Suprapubic skin (tissue), 4 donors: ENCODE results near the gene RNF150. TPM values are rescaled to one million over a fixed set of nuclear protein-coding genes. Genes with fewer than 3 reads are reported as not detected.
A peak's percentile ranks its signal among the peaks of the same experiment; 100 is the strongest.
"Not testable (repeated sequence)": the region's sequence is repeated elsewhere in the genome, so short reads cannot be mapped to it uniquely, and the experiment has no call there.

Source experiments
- DNase-seq, 2 donors: peaks; one replicate each; pipeline ENCODE4 v3.0.0-alpha.2; 2019; ENCODE audit warnings: low spot score in 2 of 2
- H3K27ac ChIP-seq: fragments of 200-600 bp; sonication (generic); one replicate; pipeline ENCODE4 v1.5.1; 2019
- H3K27me3 ChIP-seq: fragments of 200-600 bp; sonication (generic); one replicate; pipeline ENCODE4 v1.5.1; 2019
- H3K36me3 ChIP-seq: fragments of 200-600 bp; sonication (generic); one replicate; pipeline ENCODE4 v1.5.1; 2019
- H3K4me1 ChIP-seq: fragments of 200-600 bp; sonication (generic); one replicate; pipeline ENCODE4 v1.5.1; 2019
- H3K4me3 ChIP-seq: fragments of 200-600 bp; sonication (generic); one replicate; pipeline ENCODE4 v1.5.1; 2019; ENCODE audit warnings: mild to moderate bottlenecking
- H3K9me3 ChIP-seq: fragments of 200-600 bp; sonication (generic); one replicate; pipeline ENCODE4 v1.5.1; 2019
- EP300 ChIP-seq: sonication (generic); formaldehyde crosslinking; IDR thresholded peaks from one replicate; pipeline ENCODE4 v1.6.1; 2017; ENCODE audit warnings: antibody characterized with exemption
- POLR2A ChIP-seq, 2 donors: fragments of 450-650 bp; IDR thresholded peaks; one replicate each; pipeline ENCODE4 v1.6.1; 2017; ENCODE audit warnings: antibody characterized with exemption in 2 of 2, mild to moderate bottlenecking in 2 of 2, moderate library complexity in 2 of 2
- POLR2AphosphoS5 ChIP-seq, 3 donors: sonication (generic); formaldehyde crosslinking; IDR thresholded peaks; one replicate each; pipeline ENCODE4 v1.6.1; 2017; ENCODE audit warnings: antibody characterized with exemption in 3 of 3
- WGBS: methylation state at CpG from one replicate; pipeline ENCODE4 v1.1.5; 2018; 5-methylcytosine and 5-hydroxymethylcytosine counted together
- total RNA-seq, 4 donors: library from RNA; depleted of rRNA; stranded (reverse); fragments of >200 nt; gene quantifications; one replicate each; pipeline ENCODE4 v1.1.0, GENCODE V29; 2016
- TF ChIP-seq, protein P1 (sequence below), 2 donors: fragments of 200-600 bp in 1 of 2; fragments of 450-650 bp in 1 of 2; sonication (generic) in 1 of 2; IDR thresholded peaks; one replicate each; pipeline ENCODE4 v1.5.1; 2016 to 2019; ENCODE audit warnings: antibody characterized with exemption in 2 of 2, mild to moderate bottlenecking in 1 of 2, moderate library complexity in 1 of 2

Gene RNF150
- total RNA-seq, 4 donors from 2014 or later = 0.83 to 4.0 (median 2.6) TPM

DNA sequence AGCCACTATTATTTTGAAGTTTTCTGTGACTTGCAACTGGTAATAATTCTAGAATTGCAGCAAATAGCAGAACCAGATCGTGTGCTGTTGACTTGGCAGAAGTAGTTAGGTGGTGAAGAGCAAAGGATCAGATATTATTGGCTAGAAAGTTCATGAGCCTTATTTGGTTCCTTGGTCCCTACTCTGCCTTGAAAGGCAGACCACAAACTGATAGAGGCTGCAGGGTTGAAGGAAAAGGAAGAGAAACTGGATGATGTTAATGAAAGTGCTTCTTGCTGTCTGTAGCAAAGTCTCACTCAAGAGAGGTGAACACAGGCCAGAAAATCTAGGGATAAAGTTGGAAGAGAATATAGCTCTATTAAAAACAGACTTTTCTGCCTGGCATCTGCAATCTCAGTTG is 41.2 kb upstream of the RNF150 start:
- no peaks in the 10 kb centered on the region for H3K36me3 ChIP-seq
- TF ChIP-seq POLR2A (IDR thresholded peaks at IDR 0.05) = no peak
- TF ChIP-seq, protein P1, sequence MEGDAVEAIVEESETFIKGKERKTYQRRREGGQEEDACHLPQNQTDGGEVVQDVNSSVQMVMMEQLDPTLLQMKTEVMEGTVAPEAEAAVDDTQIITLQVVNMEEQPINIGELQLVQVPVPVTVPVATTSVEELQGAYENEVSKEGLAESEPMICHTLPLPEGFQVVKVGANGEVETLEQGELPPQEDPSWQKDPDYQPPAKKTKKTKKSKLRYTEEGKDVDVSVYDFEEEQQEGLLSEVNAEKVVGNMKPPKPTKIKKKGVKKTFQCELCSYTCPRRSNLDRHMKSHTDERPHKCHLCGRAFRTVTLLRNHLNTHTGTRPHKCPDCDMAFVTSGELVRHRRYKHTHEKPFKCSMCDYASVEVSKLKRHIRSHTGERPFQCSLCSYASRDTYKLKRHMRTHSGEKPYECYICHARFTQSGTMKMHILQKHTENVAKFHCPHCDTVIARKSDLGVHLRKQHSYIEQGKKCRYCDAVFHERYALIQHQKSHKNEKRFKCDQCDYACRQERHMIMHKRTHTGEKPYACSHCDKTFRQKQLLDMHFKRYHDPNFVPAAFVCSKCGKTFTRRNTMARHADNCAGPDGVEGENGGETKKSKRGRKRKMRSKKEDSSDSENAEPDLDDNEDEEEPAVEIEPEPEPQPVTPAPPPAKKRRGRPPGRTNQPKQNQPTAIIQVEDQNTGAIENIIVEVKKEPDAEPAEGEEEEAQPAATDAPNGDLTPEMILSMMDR (IDR thresholded peaks at IDR 0.05) = no peak
- TF ChIP-seq EP300 = no peak
- TF ChIP-seq POLR2AphosphoS5 (IDR thresholded peaks at IDR 0.05) = no peak
- no peaks in the 10 kb centered on the region for H3K4me1 ChIP-seq
- no peak overlapping the region for H3K4me3 ChIP-seq
- no peaks in the 10 kb centered on the region for H3K27me3 ChIP-seq
- no peak for DNase-seq
- WGBS = 42% methylated on average over 1 of the region's 1 CpG
- no peaks in the 10 kb centered on the region for H3K9me3 ChIP-seq
- H3K27ac ChIP-seq = no peak overlapping the region

DNA sequence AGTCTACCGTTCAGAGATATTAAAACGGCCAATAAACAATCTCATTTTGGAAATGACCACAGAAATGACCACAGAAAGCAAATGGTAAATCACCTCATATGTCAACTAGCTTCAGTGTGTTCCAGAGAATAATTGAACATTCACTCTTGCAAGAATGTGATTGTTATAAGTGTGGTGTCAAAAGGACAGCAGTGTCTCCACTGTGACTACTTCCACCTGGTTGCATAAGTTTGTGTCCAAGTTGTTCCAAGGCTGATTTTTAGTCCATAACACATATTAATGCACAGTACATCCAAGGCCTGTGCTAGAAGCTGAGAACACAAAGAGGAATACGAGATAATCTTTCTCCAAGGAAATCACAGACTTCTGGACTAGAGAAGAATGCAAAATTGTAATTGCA is 37.4 kb upstream of the RNF150 start:
- no peak overlapping the region for H3K4me3 ChIP-seq
- H3K4me1 ChIP-seq = no peaks in the 10 kb centered on the region

DNA sequence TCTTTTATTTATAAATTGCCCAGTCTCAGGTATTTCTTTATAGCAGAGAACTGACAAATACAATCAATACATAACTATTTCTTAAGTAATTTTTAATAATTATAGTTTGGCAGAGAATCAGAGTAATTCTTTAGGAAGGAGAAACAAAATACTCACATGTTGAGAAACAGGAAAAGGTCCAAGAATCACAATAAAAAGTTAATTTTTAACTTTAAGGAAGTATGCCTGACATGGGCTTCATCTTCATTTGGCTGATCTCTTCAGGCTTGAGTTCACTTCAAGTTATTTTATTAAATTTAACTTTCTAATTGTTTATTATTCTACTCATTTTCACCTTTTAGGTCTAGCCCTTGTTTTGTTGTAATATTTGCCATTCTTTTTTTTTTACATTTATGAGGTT is 36.1 kb upstream of the RNF150 start:
- H3K4me1 ChIP-seq = no peaks in the 10 kb centered on the region
- no peaks in the 10 kb centered on the region for H3K36me3 ChIP-seq
- H3K27me3 ChIP-seq = no peaks in the 10 kb centered on the region
- H3K9me3 ChIP-seq = no peaks in the 10 kb centered on the region
- no peak for DNase-seq
- TF ChIP-seq, protein P1 (IDR thresholded peaks at IDR 0.05) = no peak
- no peak for TF ChIP-seq EP300
- no peak for TF ChIP-seq POLR2AphosphoS5 (IDR thresholded peaks at IDR 0.05)
- TF ChIP-seq POLR2A (IDR thresholded peaks at IDR 0.05) = no peak
- no peak overlapping the region for H3K4me3 ChIP-seq
- no peak overlapping the region for H3K27ac ChIP-seq

More for the DNA sequence above, 37.4 kb upstream of the RNF150 start:
- TF ChIP-seq EP300 (no peak), POLR2AphosphoS5 (IDR thresholded peaks at IDR 0.05) (no peak), POLR2A (IDR thresholded peaks at IDR 0.05) (no peak)
- TF ChIP-seq, protein P1 (IDR thresholded peaks at IDR 0.05) = no peak
- Histone ChIP-seq H3K36me3 (no peaks in the 10 kb centered on the region), H3K27me3 (no peaks in the 10 kb centered on the region), H3K9me3 (no peaks in the 10 kb centered on the region), H3K27ac (no peak overlapping the region)
- WGBS = 91% methylated on average over 3 of the region's 3 CpGs
- DNase-seq = no peak

DNA sequence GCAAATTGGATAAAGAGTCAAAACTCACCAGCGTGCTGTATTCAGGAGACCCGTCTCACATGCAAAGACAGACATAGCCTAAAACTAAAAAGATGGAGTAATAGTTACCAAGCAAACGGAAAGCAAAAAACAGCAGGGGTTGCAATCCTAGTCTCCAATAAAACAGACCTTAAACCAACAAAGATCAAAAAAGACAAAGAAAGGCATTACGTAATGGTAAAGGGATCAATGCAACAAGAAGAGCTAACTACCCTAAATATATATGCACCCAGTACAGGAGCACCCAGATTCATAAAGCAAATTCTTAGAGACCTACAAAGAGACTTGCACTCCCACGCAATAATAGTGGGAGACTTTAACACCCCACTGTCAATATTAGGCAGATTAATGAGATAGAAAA is 31.7 kb upstream of the RNF150 start:
- not testable (repeated sequence) for H3K4me3 ChIP-seq, H3K27me3 ChIP-seq, H3K27ac ChIP-seq, H3K4me1 ChIP-seq, DNase-seq, H3K9me3 ChIP-seq, H3K36me3 ChIP-seq
- 90% methylated on average over 5 of the region's 5 CpGs for WGBS

DNA sequence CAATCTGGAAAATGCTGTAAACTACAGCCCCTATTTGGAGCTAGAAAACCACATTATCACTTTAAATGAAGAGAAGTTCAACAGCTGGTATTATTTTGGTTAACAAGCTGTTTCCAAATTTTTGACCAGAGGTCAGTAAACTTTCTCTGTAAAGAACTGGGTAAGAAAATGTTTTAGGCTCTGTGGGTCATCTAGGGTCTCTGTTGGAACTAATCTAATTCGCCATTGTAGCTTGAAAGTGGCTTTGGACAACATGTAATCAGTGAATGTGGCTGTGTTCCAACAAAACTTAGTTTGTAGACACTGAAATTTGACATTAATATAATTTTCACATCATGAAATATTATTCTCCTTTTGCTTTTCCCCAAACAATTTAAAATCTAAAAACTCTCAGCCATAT is 25.8 kb upstream of the RNF150 start:
- Histone ChIP-seq H3K27ac (no peak overlapping the region), H3K4me3 (no peak overlapping the region), H3K36me3 (no peaks in the 10 kb centered on the region), H3K27me3 (no peaks in the 10 kb centered on the region), H3K9me3 (no peaks in the 10 kb centered on the region), H3K4me1 (no peaks in the 10 kb centered on the region)
- TF ChIP-seq POLR2A (IDR thresholded peaks at IDR 0.05) = no peak
- TF ChIP-seq, protein P1 (IDR thresholded peaks at IDR 0.05) = no peak
- TF ChIP-seq POLR2AphosphoS5 (IDR thresholded peaks at IDR 0.05) = no peak
- no peak for DNase-seq
- WGBS = 70% methylated on average over 1 of the region's 1 CpG

DNA sequence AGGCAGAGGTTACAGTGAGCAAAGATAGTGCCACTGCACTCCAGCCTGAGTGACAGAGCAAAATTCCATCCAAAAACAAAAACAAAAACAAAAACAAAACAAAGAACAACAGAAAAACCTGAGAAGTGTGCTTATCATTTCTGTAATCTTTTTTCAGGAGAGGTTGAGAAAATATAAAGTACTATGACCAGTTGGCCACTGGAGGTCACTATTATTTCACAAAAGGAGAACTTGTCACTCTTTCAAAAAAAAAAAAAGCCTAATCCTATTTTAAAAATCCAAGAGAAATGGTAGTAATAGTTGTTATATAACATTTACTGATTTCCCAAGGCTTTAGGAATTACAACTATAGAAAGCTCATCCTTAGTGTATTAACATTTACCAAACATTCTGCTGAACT is 24.9 kb upstream of the RNF150 start:
- Histone ChIP-seq H3K36me3 (no peaks in the 10 kb centered on the region), H3K27ac (no peak overlapping the region), H3K9me3 (no peaks in the 10 kb centered on the region), H3K4me1 (no peaks in the 10 kb centered on the region), H3K4me3 (no peak overlapping the region), H3K27me3 (no peaks in the 10 kb centered on the region)
- no peak for DNase-seq
- no peak for TF ChIP-seq POLR2A (IDR thresholded peaks at IDR 0.05)
- TF ChIP-seq EP300 = no peak
- TF ChIP-seq, protein P1 (IDR thresholded peaks at IDR 0.05) = peak in 1 of 2 donors; percentile 10
- no peak for TF ChIP-seq POLR2AphosphoS5 (IDR thresholded peaks at IDR 0.05)
